GM10847 (cell line): ENCODE measurements around the gene ECE1.

Experiments used
- POLR2A ChIP-seq: IDR thresholded peaks from 2 replicates; pipeline ENCODE4 v1.6.1; 2011; ENCODE audit not compliant: insufficient read length; ENCODE audit errors: extremely low read depth

The ECE1 gene

DNA sequence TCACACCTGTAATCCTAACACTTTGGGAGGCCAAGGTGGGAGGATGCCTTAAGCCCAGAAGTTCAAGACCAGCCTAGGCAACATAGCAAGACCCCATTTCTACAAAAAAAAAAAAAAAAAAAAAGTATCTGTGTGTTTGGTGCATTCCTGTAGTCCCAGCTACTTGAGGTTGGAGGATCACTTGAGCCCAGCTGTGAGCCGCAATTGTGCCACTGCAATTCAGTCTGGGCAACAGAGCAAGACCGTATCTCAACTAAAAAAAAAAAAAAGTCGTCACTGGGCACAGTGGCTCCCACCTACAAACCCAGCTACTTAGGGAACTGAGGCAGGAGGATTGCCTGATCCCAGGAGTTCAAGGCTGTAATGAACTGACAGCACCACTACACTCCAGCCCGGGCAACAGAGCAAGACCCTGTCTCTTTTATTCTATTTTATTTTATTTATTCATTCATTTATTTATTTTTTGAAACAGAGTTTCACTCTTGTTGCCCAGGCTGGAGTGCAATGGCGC lies 105.0 kb downstream of the ECE1 start:
- no peak for TF ChIP-seq POLR2A

DNA sequence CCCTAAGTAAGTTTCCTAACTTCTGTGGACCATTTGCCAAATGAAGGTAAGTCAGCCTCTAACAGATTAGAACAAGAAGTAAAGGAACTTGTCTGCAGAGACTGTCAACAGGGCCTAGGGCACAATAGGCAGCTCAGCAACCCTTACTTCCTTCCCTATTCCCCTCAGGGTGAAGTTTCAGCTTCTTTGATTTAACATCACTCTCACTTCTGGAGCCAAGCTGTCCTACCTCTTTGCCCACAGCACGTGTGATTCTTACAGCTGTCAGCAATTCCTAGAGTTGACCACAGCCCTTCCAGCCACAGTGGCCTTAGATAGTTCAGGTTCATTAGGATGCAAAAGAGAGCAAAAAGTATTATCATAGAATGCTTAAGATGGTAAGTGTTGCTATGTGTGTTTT lies 106.0 kb downstream of the ECE1 start:
- no peak for TF ChIP-seq POLR2A

DNA sequence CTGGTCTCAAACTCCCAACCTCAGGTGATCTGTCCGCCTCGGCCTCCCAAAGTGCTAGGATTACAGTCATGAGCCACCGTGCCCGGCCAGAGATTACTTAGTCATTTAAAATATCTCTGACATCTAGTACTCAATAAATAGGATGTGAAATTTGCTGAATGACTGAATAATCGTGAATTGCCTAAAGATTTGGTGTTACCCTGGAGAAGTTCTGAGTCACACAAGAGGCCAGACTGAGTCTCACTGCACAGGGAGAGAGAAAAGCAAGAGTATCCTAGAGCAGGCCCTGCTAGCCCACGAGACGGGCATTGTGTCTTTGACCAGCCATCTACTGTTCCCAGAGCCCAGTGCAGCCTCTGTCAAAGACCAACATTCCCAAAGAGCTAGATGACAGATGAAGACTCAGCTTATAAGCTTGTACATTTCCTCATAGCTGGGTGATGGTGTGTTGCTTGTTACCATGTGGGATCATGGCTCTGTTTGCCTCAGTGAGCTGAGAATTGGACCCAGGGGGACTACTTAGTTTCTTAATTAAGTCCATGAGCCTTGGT lies 108.0 kb downstream of the ECE1 start:
- no peak for TF ChIP-seq POLR2A

DNA sequence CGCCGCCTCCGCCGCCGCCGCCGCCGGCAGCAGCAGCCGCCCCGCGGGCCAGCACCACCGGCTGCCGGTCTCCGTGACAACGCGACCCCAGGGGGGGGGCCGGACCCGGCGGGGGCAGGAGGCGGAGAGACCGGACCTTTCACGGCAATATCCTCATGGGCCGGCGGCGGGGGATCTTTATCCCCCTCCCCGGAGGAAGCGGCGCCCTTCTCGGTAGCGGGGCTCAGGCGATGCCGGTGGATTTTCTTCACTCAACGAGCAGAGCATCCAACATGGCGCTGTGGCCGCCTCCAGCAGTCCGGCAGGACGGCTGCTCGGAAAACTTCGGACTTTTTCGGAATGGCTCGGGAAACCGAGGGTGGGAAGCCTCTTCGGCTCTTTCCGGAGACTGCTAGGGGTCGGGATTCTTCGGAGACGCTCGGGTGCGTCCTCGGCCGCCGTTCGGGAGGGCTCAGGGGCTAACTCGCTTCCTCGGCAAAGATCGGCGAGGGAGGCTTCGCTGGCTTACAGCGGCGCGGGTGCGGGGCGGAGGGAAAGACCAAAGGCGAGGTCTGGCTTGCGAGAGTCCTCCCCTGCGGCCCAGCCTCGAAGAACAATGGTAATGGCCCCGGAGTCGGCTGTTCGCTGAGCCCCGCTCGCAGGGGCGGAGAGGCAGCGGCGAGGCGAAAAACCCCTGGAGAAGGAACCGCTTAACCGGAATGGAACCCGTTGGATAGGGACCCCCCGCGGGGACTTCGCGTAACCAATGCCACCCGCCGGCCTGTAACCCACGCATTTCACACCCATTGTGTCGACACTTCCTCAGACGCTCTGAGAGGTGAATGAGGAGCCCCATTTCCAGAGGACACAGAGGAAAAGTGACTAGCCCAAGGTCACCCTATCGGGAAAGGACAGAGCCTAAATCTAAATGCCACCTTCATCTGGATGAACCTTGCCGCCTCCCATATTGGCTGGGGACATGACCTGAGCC lies 113.4 kb downstream of the ECE1 start, which contains the start of gene EIF4G3:
EIF4G3 (minus strand) TSS at position 312 of the 970 bp plus-strand sequence. CDS start 174,155 bp downstream, outside the sequence.
- TF ChIP-seq POLR2A, result peak; percentile 78

DNA sequence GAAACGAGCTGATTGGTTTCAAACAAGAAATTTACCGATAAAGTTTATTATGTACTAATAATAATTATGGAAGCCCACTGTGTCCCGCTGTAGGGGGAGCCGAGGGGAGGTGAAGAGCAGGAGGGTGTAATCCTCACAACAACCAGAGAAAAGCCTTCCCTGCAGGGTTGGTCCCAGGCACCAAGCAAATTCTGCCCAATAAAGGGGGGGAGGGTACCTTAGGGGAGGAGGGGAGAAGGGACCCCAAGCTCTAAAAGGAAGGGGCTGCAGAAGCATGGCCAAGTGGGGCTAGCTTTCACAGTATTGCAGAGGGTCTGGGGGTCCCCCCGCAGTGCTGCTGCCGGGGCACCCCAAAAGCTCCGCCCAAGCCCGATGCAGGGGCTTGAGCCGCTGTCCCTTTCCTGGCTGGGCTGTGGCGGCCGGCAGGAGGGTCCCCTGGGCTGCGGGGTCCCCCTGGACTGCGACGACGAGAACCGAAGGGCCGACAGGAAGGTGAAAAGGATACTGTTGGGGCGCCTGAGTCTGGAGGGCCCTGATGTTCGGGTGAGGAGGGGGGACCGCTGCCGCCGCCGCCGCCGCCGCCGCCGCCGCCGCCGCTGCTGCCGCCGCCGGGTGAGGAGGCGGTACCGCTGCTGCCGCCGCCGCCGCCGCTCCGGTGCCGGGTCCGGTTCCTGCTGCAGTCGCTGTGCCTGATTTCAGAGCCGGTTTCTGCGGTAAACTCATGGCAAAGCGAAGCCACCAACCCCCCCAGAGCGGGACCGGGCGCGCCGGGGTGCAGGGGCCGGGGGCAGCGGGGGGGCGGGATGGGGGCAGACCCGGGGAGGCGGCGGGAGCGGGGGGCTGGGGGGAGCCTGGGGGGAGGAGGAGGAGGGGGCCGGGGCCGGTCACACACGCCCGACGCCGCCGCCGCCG lies 114.3 kb downstream of the ECE1 start:
- TF ChIP-seq POLR2A, result no peak

DNA sequence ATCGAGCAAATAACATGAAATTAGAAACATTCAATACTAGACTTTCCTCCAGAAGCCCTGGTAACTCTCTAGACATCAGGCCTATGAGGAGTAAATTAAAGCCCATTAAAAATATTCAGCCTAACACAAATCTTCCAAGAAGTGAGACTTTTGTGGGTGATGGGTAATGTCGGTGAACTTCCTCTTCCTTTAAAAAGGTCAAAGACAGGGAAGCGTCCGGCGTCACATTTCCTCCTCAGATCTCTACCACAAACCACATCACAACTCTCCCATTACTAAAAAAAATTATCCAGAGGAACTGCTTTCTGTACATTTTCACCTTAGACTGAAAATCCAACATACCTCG lies 115.0 kb downstream of the ECE1 start:
- no peak for TF ChIP-seq POLR2A

DNA sequence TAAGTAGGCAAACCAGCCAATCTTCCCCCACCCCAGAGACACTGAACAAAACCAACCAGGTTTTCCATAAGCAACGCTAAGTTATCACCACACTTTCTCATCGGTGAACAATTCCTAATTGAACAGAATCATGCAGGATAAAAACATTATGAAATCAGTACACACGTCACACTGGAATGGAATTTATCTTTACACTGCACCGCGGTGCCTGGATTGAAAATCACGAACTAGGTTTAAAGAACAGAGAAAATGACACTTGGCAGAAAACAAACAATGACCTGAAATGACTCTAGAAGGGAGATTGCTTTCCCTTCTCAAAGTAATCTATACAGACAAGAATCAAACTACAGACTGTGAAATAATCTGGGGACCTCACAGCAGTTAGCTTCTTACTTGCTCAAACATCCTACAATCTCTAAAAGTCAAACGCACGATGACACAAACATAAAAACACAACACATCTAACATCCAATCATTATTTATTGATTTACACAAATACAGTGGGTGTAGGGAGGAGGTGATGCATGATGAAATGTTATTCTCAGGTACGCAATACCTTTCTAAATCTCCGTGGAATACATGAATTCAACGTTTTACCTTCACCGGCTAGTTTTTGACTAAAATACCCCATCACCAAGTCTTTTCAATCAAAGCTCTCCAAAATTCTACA lies 115.5 kb downstream of the ECE1 start:
- TF ChIP-seq POLR2A, result no peak

DNA sequence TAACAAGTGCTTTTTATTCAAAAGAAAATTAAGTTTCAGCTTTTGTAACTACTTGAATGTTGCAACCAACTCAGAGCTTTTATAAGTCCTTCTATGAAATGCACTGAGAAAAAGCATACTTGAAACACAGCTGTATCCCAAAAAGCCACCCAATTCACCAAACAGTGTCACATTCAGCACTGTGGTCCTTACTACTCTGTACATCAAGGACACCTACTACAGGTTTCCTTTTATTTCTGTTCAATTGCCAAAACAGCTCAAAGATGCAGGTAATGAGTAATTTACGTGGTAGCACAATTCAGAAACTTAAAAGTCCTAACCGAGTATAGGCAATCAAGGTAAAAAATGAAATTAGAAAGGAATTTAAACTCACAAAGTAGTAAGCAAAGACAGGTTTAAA lies 116.0 kb downstream of the ECE1 start:
- no peak for TF ChIP-seq POLR2A

DNA sequence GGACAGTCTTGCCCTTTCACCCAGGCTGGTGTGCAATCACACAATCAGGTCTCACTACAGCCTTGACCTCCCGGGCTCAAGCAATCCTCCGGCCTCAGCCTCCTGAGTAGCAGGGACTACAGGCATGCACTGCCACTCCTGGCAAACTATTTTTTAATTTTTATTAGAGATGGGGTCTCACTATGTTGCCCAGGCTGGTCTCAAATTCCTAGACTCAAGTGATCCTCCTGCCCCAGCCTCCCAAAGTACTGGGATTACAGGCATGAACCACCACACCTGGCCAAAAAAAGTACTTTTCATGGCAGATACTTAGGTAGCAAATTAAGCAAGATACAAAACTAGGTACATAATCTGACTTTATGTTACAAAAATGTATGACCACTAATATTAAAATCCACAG lies 121.8 kb downstream of the ECE1 start:
- TF ChIP-seq POLR2A, result no peak
